Stimulated activated CD4-positive, alpha-beta T cell treated with anti-CD3 and anti-CD28 coated beads, Interleukin-12 subunit alpha, Interleukin-12 subunit beta, amount 100 ng/mL, for 4 hours (primary cell): ENCODE results near the gene CYP2D6.

Source experiments
- DNase-seq: peaks from one replicate; pipeline ENCODE4 v3.0.0-alpha.2; 2020

Gene CYP2D6

GRCh38 chr22:42079319-42080251 is 51.0 kb downstream of the CYP2D6 start, which contains the start of gene SMDT1:
Gene SMDT1, plus strand, starts transcription at chr22:42079700. Its CDS starts 69 bp downstream, at chr22:42079769.
- DNase-seq: peak; percentile 97

GRCh38 chr22:42078469-42079318 is 51.9 kb downstream of the CYP2D6 start:
- no peak for DNase-seq

GRCh38 chr22:42077486-42078125 is 53.0 kb downstream of the CYP2D6 start:
- no peak for DNase-seq

GRCh38 chr22:42076764-42077485 is 53.7 kb downstream of the CYP2D6 start:
- DNase-seq: no peak
